ENCODE data around the gene MYRF. TPM values are rescaled to one million over a fixed set of nuclear protein-coding genes. Genes with fewer than 3 reads are reported as not detected.

The MYRF gene
- polyA plus RNA-seq, 1 donor (not counting 4 experiments of a cell fraction or from before 2014, with no cell fraction given), result 0.14 TPM

- Histone ChIP-seq H3K36me3 (ENCODE audit: control insufficient read depth in 2 of 2, extremely low read depth in 1 of 2, insufficient read depth in 2 of 2, low read length in 2 of 2) (no peaks in the 10 kb centered on the region), H3K4me1 (ENCODE audit: control insufficient read depth, extremely low read depth, insufficient read depth, low read length) (peaks cover 2% of the 10 kb centered on the region), H3K4me3 (ENCODE audit: control insufficient read depth in 2 of 3, extremely low read depth in 1 of 3, insufficient read depth in 2 of 3, low read depth in 1 of 3, low read length in 3 of 3) (no peak overlapping the region), H2AFZ (ENCODE audit: control insufficient read depth, low read length) (no peak overlapping the region), H3K9ac (ENCODE audit: control insufficient read depth, extremely low read depth, insufficient read depth, low read length) (no peak overlapping the region), H3K9me1 (ENCODE audit: control insufficient read depth, extremely low read depth, insufficient read depth, low read length) (no peaks in the 10 kb centered on the region), H3K4me2 (ENCODE audit: control insufficient read depth, extremely low read depth, insufficient read depth, low read depth, low read length) (no peak overlapping the region), H3K9me3 (ENCODE audit: control insufficient read depth, low read depth, low read length) (no peaks in the 10 kb centered on the region), H3K79me2 (ENCODE audit: control insufficient read depth, insufficient read depth, low read length) (no peaks in the 10 kb centered on the region), H3K27me3 (ENCODE audit: control insufficient read depth, extremely low read depth, insufficient read depth, low read length) (peaks cover 19% of the 10 kb centered on the region), H4K20me1 (ENCODE audit: control insufficient read depth, extremely low read depth, insufficient read depth, low read length) (no peaks in the 10 kb centered on the region), H3K27ac (ENCODE audit: control insufficient read depth, insufficient read depth, low read length) (no peak overlapping the region)
- TF ChIP-seq, protein P1, sequence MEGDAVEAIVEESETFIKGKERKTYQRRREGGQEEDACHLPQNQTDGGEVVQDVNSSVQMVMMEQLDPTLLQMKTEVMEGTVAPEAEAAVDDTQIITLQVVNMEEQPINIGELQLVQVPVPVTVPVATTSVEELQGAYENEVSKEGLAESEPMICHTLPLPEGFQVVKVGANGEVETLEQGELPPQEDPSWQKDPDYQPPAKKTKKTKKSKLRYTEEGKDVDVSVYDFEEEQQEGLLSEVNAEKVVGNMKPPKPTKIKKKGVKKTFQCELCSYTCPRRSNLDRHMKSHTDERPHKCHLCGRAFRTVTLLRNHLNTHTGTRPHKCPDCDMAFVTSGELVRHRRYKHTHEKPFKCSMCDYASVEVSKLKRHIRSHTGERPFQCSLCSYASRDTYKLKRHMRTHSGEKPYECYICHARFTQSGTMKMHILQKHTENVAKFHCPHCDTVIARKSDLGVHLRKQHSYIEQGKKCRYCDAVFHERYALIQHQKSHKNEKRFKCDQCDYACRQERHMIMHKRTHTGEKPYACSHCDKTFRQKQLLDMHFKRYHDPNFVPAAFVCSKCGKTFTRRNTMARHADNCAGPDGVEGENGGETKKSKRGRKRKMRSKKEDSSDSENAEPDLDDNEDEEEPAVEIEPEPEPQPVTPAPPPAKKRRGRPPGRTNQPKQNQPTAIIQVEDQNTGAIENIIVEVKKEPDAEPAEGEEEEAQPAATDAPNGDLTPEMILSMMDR (optimal IDR thresholded peaks at IDR 0.05 in 1 of 3, IDR thresholded peaks at IDR 0.05 in 1 of 3, conservative IDR thresholded peaks at IDR 0.05 in 1 of 3; ENCODE audit: extremely low read depth in 1 of 3, insufficient read depth in 2 of 3, low read length in 3 of 3), result peak; percentile 69 to 97 (median 94)
- TF ChIP-seq EZH2 (IDR thresholded peaks at IDR 0.05; ENCODE audit: low read length), result no peak
- DNase-seq (ENCODE audit: low read depth, low spot score), result no peak
- dilution Hi-C loops (cut with MboI; ENCODE audit: extremely low pct_ligation_motif_present, low sequenced_read_pairs), result no loop called here
- FAIRE-seq, result no peak
These were observed 5.1 kb upstream of the MYRF start for GRCh38 chr11:61747192-61747966.

GRCh38 chr11:61747967-61748285, 4.5 kb upstream of the MYRF start:
- TF ChIP-seq, protein P1 (optimal IDR thresholded peaks at IDR 0.05 in 1 of 3, IDR thresholded peaks at IDR 0.05 in 1 of 3, conservative IDR thresholded peaks at IDR 0.05 in 1 of 3; ENCODE audit: extremely low read depth in 1 of 3, insufficient read depth in 2 of 3, low read length in 3 of 3), result peak in 1 of 3 experiments; percentile 9
- no peak for TF ChIP-seq EZH2 (IDR thresholded peaks at IDR 0.05; ENCODE audit: low read length)
- no peak for FAIRE-seq
- H3K79me2 ChIP-seq (ENCODE audit: control insufficient read depth, insufficient read depth, low read length), result no peaks in the 10 kb centered on the region
- no peak for DNase-seq (ENCODE audit: low read depth, low spot score)
- dilution Hi-C loops (cut with MboI; ENCODE audit: extremely low pct_ligation_motif_present, low sequenced_read_pairs), result no loop called here
- no peaks in the 10 kb centered on the region for H4K20me1 ChIP-seq (ENCODE audit: control insufficient read depth, extremely low read depth, insufficient read depth, low read length)
- no peak overlapping the region for H3K9ac ChIP-seq (ENCODE audit: control insufficient read depth, extremely low read depth, insufficient read depth, low read length)
- H3K36me3 ChIP-seq (ENCODE audit: control insufficient read depth in 2 of 2, extremely low read depth in 1 of 2, insufficient read depth in 2 of 2, low read length in 2 of 2), result no peaks in the 10 kb centered on the region
- H3K27me3 ChIP-seq (ENCODE audit: control insufficient read depth, extremely low read depth, insufficient read depth, low read length), result peaks cover 22% of the 10 kb centered on the region
- H2AFZ ChIP-seq (ENCODE audit: control insufficient read depth, low read length), result no peak overlapping the region
- no peaks in the 10 kb centered on the region for H3K9me3 ChIP-seq (ENCODE audit: control insufficient read depth, low read depth, low read length)
- no peak overlapping the region for H3K4me3 ChIP-seq (ENCODE audit: control insufficient read depth in 2 of 3, extremely low read depth in 1 of 3, insufficient read depth in 2 of 3, low read depth in 1 of 3, low read length in 3 of 3)
- H3K27ac ChIP-seq (ENCODE audit: control insufficient read depth, insufficient read depth, low read length), result no peak overlapping the region
- peaks cover 2% of the 10 kb centered on the region for H3K4me1 ChIP-seq (ENCODE audit: control insufficient read depth, extremely low read depth, insufficient read depth, low read length)
- H3K9me1 ChIP-seq (ENCODE audit: control insufficient read depth, extremely low read depth, insufficient read depth, low read length), result no peaks in the 10 kb centered on the region
- no peak overlapping the region for H3K4me2 ChIP-seq (ENCODE audit: control insufficient read depth, extremely low read depth, insufficient read depth, low read depth, low read length)

Data from keratinocyte (primary cell).